Endodermal cell (in vitro differentiated cells): ENCODE measurements around the gene CIAO2B. TPM values are rescaled to one million over a fixed set of nuclear protein-coding genes. Genes with fewer than 3 reads are reported as not detected.

Experiments
- DNase-seq: peaks from one replicate; pipeline ENCODE4 v3.0.0-alpha.2; 2017
- H3K27ac ChIP-seq: 2 replicates; pipeline ENCODE4 v1.5.1; 2013; ENCODE audit warnings: mild to moderate bottlenecking, low read depth, low read length, moderate library complexity
- H3K27me3 ChIP-seq: 2 replicates; pipeline ENCODE4 v1.6.1; 2013; ENCODE audit warnings: mild to moderate bottlenecking, low read length, moderate library complexity; ENCODE audit not compliant: insufficient read depth, control insufficient read depth, poor library complexity, severe bottlenecking
- H3K36me3 ChIP-seq: 2 replicates; pipeline ENCODE4 v1.7.0; 2013; ENCODE audit warnings: mild to moderate bottlenecking, low read length, moderate library complexity; ENCODE audit not compliant: control insufficient read depth, insufficient read depth
- H3K4me1 ChIP-seq: one replicate; pipeline ENCODE4 v1.7.0; 2013; ENCODE audit warnings: low read length; ENCODE audit not compliant: control insufficient read depth, insufficient read depth
- H3K4me3 ChIP-seq: 2 replicates; pipeline ENCODE4 v1.5.1; 2013; ENCODE audit warnings: mild to moderate bottlenecking, low read length, moderate library complexity
- H3K9ac ChIP-seq: 2 replicates; pipeline ENCODE4 v1.6.1; 2013; ENCODE audit warnings: mild to moderate bottlenecking, low read length, moderate library complexity; ENCODE audit not compliant: poor library complexity, severe bottlenecking; ENCODE audit errors: extremely low read depth
- H3K9me3 ChIP-seq: 2 replicates; pipeline ENCODE4 v1.6.1; 2013; ENCODE audit warnings: mild to moderate bottlenecking, low read length, moderate library complexity; ENCODE audit not compliant: control insufficient read depth
- H3K27ac Mint-ChIP-seq: 2 replicates; pipeline ENCODE4 v1.8.0; 2020; ENCODE audit warnings: mixed read lengths
- H3K27me3 Mint-ChIP-seq: 2 replicates; pipeline ENCODE4 v1.8.0; 2021; ENCODE audit warnings: mild to moderate bottlenecking, mixed read lengths; ENCODE audit not compliant: insufficient read depth
- H3K36me3 Mint-ChIP-seq: 2 replicates; pipeline ENCODE4 v1.8.0; 2020; ENCODE audit warnings: low read depth, mixed read lengths
- H3K4me1 Mint-ChIP-seq: 2 replicates; pipeline ENCODE4 v1.8.0; 2020; ENCODE audit warnings: mixed read lengths
- H3K4me3 Mint-ChIP-seq: 2 replicates; pipeline ENCODE4 v1.8.0; 2020; ENCODE audit warnings: mild to moderate bottlenecking, moderate library complexity, mixed read lengths
- H3K9me3 Mint-ChIP-seq: 2 replicates; pipeline ENCODE4 v1.8.0; 2020; ENCODE audit warnings: mild to moderate bottlenecking, mixed read lengths
- WGBS, 2 experiments: methylation state at CpG; one replicate each; pipeline versions ENCODE4 v1.1.5 to v1.1.7; 2013; ENCODE audit warnings: missing lambda C conversion rate in 2 of 2, mixed read lengths in 1 of 2; ENCODE audit not compliant: insufficient coverage in 1 of 2, insufficient read length in 1 of 2; 5-methylcytosine and 5-hydroxymethylcytosine counted together
- total RNA-seq, 2 donors: library from RNA; stranded (reverse); fragmentation: NEBNext Ultra II Directional in 1 of 2; extraction: Animal tissue kit (Norgen Biotek cat#: 25700) in 1 of 2; gene quantifications; 2 replicates in 1 of 2; 3 replicates in 1 of 2; pipeline ENCODE4 v1.2.1, GENCODE V29; 2021
- TF ChIP-seq, protein P1 (sequence below): fragments of 200-600 bp; sonication (generic); conservative IDR thresholded peaks from 2 replicates; pipeline ENCODE4 v1.5.0; 2021; ENCODE audit warnings: antibody characterized with exemption, mild to moderate bottlenecking

CIAO2B gene
- total RNA-seq, 2 donors from 2014 or later: 70.2 to 87.7 TPM

DNA sequence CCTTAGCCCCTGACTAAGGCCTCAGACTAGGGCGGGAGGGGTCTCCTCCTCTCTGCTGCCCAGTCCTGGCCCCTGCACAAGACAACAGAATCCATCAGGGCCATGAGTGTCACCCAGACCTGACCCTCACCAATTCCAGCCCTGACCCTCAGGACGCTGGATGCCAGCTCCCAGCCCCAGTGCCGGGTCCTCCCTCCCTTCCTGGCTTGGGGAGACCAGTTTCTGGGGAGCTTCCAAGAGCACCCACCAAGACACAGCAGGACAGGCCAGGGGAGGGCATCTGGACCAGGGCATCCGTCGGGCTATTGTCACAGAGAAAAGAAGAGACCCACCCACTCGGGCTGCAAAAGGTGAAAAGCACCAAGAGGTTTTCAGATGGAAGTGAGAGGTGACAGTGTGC, 39.5 kb upstream of the CIAO2B start:
- 84 to 94% methylated on average over 6 of the region's 6 CpGs for WGBS, 2 experiments
- no peak overlapping the region for H3K27ac Mint-ChIP-seq
- no peak overlapping the region for H3K27ac ChIP-seq

DNA sequence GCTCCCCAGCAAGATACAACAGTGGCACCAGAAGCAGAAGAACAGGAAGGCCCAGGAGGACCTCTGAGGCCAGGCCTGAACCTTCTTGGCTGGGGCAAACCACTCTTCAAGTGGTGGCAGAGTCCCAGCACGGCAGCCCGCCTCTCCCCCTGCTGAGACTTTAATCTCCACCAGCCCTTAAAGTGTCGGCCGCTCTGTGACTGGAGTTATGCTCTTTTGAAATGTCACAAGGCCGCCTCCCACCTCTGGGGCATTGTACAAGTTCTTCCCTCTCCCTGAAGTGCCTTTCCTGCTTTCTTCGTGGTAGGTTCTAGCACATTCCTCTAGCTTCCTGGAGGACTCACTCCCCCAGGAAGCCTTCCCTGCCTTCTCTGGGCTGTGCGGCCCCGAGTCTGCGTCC, 38.8 kb upstream of the CIAO2B start:
- peaks cover 1% of the 10 kb centered on the region for H3K27me3 Mint-ChIP-seq
- Histone ChIP-seq H3K4me1 (no peaks in the 10 kb centered on the region), H3K4me3 (no peak overlapping the region), H3K9me3 (no peaks in the 10 kb centered on the region), H3K27me3 (no peaks in the 10 kb centered on the region), H3K9ac (no peak overlapping the region), H3K36me3 (no peaks in the 10 kb centered on the region), H3K27ac (no peak overlapping the region)
- WGBS, 2 experiments: 75 to 83% methylated on average over 8 to 9 of the region's 9 CpGs
- H3K4me3 Mint-ChIP-seq: no peak overlapping the region
- H3K4me1 Mint-ChIP-seq: no peaks in the 10 kb centered on the region
- TF ChIP-seq, protein P1, sequence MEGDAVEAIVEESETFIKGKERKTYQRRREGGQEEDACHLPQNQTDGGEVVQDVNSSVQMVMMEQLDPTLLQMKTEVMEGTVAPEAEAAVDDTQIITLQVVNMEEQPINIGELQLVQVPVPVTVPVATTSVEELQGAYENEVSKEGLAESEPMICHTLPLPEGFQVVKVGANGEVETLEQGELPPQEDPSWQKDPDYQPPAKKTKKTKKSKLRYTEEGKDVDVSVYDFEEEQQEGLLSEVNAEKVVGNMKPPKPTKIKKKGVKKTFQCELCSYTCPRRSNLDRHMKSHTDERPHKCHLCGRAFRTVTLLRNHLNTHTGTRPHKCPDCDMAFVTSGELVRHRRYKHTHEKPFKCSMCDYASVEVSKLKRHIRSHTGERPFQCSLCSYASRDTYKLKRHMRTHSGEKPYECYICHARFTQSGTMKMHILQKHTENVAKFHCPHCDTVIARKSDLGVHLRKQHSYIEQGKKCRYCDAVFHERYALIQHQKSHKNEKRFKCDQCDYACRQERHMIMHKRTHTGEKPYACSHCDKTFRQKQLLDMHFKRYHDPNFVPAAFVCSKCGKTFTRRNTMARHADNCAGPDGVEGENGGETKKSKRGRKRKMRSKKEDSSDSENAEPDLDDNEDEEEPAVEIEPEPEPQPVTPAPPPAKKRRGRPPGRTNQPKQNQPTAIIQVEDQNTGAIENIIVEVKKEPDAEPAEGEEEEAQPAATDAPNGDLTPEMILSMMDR: no peak
- peak; percentile 61 for DNase-seq
- peaks cover 9% of the 10 kb centered on the region for H3K9me3 Mint-ChIP-seq
- no peak overlapping the region for H3K27ac Mint-ChIP-seq
- H3K36me3 Mint-ChIP-seq: no peaks in the 10 kb centered on the region

More for the DNA sequence above, 39.5 kb upstream of the CIAO2B start:
- Mint-ChIP-seq H3K4me3 (no peak overlapping the region), H3K36me3 (no peaks in the 10 kb centered on the region), H3K4me1 (no peaks in the 10 kb centered on the region), H3K9me3 (peaks cover 9% of the 10 kb centered on the region), H3K27me3 (peaks cover 1% of the 10 kb centered on the region)
- no peaks in the 10 kb centered on the region for H3K27me3 ChIP-seq
- no peak for DNase-seq
- TF ChIP-seq, protein P1: no peak
- no peak overlapping the region for H3K9ac ChIP-seq
- no peaks in the 10 kb centered on the region for H3K9me3 ChIP-seq
- H3K4me1 ChIP-seq: no peaks in the 10 kb centered on the region
- no peaks in the 10 kb centered on the region for H3K36me3 ChIP-seq
- no peak overlapping the region for H3K4me3 ChIP-seq

DNA sequence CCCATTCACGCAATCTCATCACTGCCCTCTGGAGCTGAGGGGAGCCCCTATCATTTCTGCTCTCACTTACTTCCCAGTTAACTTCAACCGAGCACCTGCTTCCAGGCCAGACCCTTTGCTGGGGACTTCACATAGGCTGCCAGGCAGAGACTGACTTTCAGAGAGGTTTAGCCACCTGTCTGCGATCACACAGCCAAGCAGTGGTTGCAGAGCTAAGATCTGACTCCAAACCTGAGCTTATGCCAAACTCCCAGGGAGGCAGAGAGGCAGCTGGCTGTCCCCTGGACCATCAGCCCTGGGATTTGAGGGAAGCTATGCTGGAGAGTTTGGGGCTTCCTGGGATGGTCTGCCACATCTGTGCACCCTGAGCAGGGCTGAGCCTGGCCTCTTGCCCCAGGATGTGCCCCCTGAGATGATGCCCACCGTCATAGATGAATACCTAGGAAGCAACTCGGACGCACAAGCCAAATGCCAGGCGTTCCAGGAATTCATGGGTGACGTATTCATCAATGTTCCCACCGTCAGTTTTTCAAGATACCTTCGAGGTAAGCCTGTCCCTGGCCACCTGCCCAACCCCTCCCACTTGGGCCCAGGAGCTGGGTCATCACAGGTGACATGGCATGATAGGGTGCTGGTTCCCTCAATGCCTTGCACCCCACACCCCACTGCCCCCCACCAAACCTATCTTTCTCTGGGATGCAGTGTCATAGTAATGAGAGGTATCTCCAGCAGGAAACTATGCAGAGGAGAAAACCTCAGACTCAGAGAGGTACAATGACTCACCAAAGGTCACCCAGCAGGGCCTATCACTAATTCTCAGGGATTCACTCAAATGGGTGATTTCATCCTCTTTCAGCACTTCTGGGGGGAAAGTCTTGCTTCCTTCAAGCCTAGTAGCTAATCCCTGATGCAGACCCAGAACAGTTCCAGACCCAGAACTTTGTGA, 36.8 kb upstream of the CIAO2B start:
- DNase-seq: no peak
- TF ChIP-seq, protein P1: no peak
- H3K27ac Mint-ChIP-seq: no peak overlapping the region
- H3K36me3 Mint-ChIP-seq: no peaks in the 10 kb centered on the region
- H3K9me3 Mint-ChIP-seq: peaks cover 9% of the 10 kb centered on the region
- Histone ChIP-seq H3K9ac (no peak overlapping the region), H3K4me3 (no peak overlapping the region), H3K36me3 (no peaks in the 10 kb centered on the region), H3K27ac (no peak overlapping the region), H3K27me3 (no peaks in the 10 kb centered on the region), H3K9me3 (no peaks in the 10 kb centered on the region), H3K4me1 (no peaks in the 10 kb centered on the region)
- H3K4me1 Mint-ChIP-seq: no peaks in the 10 kb centered on the region
- H3K4me3 Mint-ChIP-seq: no peak overlapping the region
- no peaks in the 10 kb centered on the region for H3K27me3 Mint-ChIP-seq
- WGBS, 2 experiments: 88 to 89% methylated on average over 7 to 10 of the region's 10 CpGs
